ENCODE results near the gene PINK1.

The PINK1 gene

GRCh38 chr1:20590306-20590777 lies 42.9 kb upstream of the PINK1 start:
- DNase-seq (ENCODE audit: low spot score) = no peak
- no peak for TF ChIP-seq CTCF (IDR thresholded peaks at IDR 0.05; ENCODE audit: extremely low read depth, missing control alignments)

DNA sequence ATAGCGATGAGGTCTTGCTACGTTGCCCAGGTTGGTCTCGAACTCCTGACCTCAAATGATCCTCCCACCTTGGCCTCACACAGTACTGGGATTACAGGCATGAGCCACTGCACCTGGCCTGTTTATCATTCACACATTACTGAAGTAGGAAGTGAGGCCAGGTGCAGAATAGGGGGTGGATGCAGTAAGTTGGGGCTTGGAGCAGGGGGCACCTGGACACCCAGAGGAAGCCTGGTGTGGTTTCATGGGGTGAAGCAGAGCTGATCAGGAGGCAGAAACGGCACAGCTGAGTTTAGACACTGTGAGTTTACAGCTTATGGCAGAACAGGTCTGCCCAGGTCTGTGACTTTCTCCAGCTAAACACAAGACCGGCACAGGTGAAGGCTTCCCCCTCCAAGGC lies 39.5 kb upstream of the PINK1 start:
- TF ChIP-seq CTCF (IDR thresholded peaks at IDR 0.05; ENCODE audit: extremely low read depth, missing control alignments) = no peak
- no peak for DNase-seq (ENCODE audit: low spot score)

- DNase-seq (ENCODE audit: low spot score) = no peak
- no peak for TF ChIP-seq CTCF (IDR thresholded peaks at IDR 0.05; ENCODE audit: extremely low read depth, missing control alignments)
Measured at GRCh38 chr1:20594746-20595145, 38.5 kb upstream of the PINK1 start.

DNA sequence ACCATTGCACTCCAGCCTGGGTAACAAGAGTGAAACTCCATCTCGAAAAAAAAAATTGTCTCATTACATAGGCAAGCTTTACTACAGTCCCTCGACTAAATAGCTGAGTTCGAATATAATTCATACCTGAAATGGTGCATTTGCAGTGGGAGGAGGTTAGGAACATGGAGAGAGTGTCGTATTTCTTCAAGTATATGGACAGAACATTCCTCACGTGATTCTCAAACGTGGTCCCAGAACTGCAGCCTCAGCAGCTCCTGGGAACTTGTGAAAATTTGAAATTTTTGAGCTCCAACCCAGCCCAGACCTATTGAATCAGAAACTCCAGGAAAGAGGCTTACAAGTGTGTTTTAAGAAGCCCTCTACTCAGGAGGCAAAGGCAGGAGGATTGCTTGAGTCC lies 37.2 kb upstream of the PINK1 start:
- DNase-seq (ENCODE audit: low spot score) = no peak
- no peak for TF ChIP-seq CTCF (IDR thresholded peaks at IDR 0.05; ENCODE audit: extremely low read depth, missing control alignments)

DNA sequence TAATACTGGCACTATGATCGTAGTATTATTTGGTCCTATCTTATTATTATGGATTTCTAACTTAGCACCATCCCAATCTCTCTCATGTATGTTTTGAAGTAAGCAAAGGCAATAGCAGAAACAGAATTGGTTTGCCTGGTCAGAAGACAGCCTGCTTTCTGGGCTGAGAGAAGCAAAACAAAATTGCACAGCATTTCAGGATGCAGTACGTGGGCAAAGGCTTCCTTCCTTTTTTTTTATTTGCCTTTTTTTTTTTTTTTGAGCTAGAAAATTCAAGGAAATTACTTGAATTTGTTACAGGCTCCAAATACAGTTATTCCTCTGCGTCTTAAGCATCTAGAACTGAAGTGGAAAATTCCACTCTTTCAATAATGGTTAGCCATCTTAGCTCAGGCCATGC lies 35.6 kb upstream of the PINK1 start:
- TF ChIP-seq CTCF (IDR thresholded peaks at IDR 0.05; ENCODE audit: extremely low read depth, missing control alignments) = no peak
- no peak for DNase-seq (ENCODE audit: low spot score)

DNA sequence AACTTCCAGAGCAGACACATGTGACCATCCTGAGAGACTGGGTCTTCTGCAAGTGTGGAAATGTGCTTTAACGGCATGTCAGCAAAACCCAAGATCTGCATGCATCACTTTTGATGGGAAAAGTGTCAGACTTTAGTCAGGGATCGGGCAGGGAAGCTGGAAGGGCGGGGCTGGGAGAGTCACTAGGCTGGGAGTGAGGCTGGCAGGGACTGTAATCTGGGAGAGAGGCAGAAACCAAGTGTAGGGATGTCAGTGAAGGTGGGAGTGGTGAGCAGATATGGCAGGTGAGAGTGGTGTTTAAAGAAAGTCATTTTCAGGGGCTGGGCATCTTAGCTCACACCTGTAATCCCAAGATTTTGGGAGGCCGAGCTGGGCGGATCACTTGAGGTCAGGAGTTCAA lies 33.1 kb upstream of the PINK1 start:
- DNase-seq (ENCODE audit: low spot score) = no peak
- no peak for TF ChIP-seq CTCF (IDR thresholded peaks at IDR 0.05; ENCODE audit: extremely low read depth, missing control alignments)

DNA sequence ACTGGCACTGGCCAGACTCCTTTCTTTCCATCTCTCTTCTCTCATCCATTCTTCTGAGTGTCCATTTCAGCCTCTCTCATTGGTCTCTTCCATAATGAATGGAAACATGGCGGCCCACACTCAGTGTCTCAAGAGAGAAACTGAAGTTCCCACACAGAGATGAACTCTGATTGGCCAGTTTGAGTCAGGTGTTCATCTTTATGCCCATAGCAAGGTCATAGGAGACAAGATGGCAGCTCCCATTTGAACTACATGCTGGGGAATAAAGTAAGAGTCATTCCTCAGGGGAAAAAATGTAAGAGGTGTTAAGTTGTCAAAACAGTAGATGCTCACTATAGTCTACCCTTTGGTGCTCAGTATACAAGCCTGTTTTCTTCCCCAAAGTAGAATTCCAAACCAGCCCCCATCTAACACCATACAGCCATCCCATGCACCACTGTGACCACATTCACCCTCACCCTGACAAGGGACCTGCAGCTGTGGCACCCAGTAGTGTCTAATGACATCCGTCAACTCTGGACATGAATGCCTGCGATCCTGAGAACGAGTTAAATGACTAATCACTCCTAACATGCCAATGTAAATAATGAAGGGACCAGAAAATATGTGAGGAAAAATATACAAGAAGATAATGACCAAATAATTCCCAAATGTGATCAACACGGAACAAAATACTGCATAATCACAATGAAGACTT lies 32.0 kb upstream of the PINK1 start:
- no peak for DNase-seq (ENCODE audit: low spot score)
- TF ChIP-seq CTCF (IDR thresholded peaks at IDR 0.05; ENCODE audit: extremely low read depth, missing control alignments) = no peak
